ENCODE data around the gene PRRC2C.
A peak's percentile ranks its signal among the peaks of the same experiment; 100 is the strongest.
"Not testable (repeated sequence)": the region's sequence is repeated elsewhere in the genome, so short reads cannot be mapped to it uniquely, and the experiment has no call there.

The PRRC2C gene

GRCh38 chr1:171500803-171501202, 15.5 kb downstream of the PRRC2C start:
- DNase-seq (ENCODE audit: low read depth), result no peak

GRCh38 chr1:171501305-171502024, 16.1 kb downstream of the PRRC2C start:
- DNase-seq (ENCODE audit: low read depth), result no peak

GRCh38 chr1:171506525-171507304, 21.4 kb downstream of the PRRC2C start:
- DNase-seq (ENCODE audit: low read depth), result peak; percentile 29

GRCh38 chr1:171507435-171507834, 22.1 kb downstream of the PRRC2C start:
- DNase-seq (ENCODE audit: low read depth), result no peak

- no peak for DNase-seq (ENCODE audit: low read depth)
These were observed 23.9 kb downstream of the PRRC2C start for GRCh38 chr1:171509191-171509590.

GRCh38 chr1:171513743-171514142, 28.4 kb downstream of the PRRC2C start:
- no peak for DNase-seq (ENCODE audit: low read depth)

- no peak for DNase-seq (ENCODE audit: low read depth)
These were observed 30.0 kb downstream of the PRRC2C start for GRCh38 chr1:171515299-171515698.

- DNase-seq (ENCODE audit: low read depth), result no peak
These were observed 30.4 kb downstream of the PRRC2C start for GRCh38 chr1:171515741-171516140.

GRCh38 chr1:171521567-171521966, 36.2 kb downstream of the PRRC2C start:
- no peak for DNase-seq (ENCODE audit: low read depth)

GRCh38 chr1:171530676-171531075, 45.3 kb downstream of the PRRC2C start:
- no peak for DNase-seq (ENCODE audit: low read depth)

GRCh38 chr1:171532520-171532919, 47.2 kb downstream of the PRRC2C start:
- DNase-seq (ENCODE audit: low read depth), result no peak

GRCh38 chr1:171545523-171545922, 60.2 kb downstream of the PRRC2C start:
- DNase-seq (ENCODE audit: low read depth), result no peak

- DNase-seq (ENCODE audit: low read depth), result no peak
These were observed 64.7 kb downstream of the PRRC2C start for GRCh38 chr1:171550050-171550449.

- DNase-seq (ENCODE audit: low read depth), result not testable (repeated sequence)
These were observed 65.3 kb downstream of the PRRC2C start for GRCh38 chr1:171550598-171551100.

GRCh38 chr1:171553960-171554359, 68.6 kb downstream of the PRRC2C start:
- peak; percentile 41 for DNase-seq (ENCODE audit: low read depth)

- DNase-seq (ENCODE audit: low read depth), result no peak
These were observed 78.3 kb downstream of the PRRC2C start for GRCh38 chr1:171563675-171564074.

- no peak for DNase-seq (ENCODE audit: low read depth)
These were observed 81.1 kb downstream of the PRRC2C start for GRCh38 chr1:171566467-171566866.

GRCh38 chr1:171570295-171570694, 85.0 kb downstream of the PRRC2C start:
- DNase-seq (ENCODE audit: low read depth), result no peak

GRCh38 chr1:171576144-171576543, 90.8 kb downstream of the PRRC2C start:
- no peak for DNase-seq (ENCODE audit: low read depth)

- no peak for DNase-seq (ENCODE audit: low read depth)
These were observed 95.9 kb downstream of the PRRC2C start for GRCh38 chr1:171581226-171581625.

- no peak for DNase-seq (ENCODE audit: low read depth)
These were observed 96.4 kb downstream of the PRRC2C start for GRCh38 chr1:171581766-171582165.

GRCh38 chr1:171582589-171582988, 97.3 kb downstream of the PRRC2C start:
- DNase-seq (ENCODE audit: low read depth), result no peak

GRCh38 chr1:171583591-171584201, 98.4 kb downstream of the PRRC2C start:
- no peak for DNase-seq (ENCODE audit: low read depth)
